ENCODE data around the gene IRAK3.

Gene IRAK3

DNA sequence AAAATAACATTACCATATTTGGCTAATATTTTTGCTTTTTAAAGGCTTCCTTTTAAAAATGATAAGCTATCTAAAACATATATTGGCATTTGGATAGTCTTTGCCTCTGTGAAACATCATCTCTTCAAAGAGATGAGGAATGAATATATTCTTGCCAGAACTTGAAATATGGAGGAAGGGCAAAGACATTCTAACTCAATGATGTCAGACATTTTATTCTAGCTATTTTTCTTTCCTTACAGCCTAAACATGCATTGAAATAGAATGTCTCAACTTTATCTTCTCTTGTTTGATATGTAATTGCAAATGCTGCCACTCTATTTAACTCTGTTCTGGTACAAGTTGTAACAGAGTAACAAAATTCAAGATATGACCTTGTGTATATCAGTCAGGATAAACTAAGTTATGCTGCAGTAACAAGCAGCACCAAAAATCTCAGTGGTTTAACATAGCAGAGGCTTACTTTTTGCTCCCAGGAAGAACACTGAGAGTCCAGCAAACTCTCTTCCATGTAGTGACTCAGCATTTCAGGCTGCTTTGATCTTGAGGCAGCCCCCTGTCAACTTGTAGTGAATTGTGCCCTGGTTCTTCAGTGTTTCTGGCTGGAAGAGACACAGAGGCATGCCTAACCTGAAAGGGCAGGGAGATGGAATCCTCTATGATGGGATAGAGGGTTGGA is 11.0 kb downstream of the IRAK3 start:
- TF ChIP-seq, protein P1, sequence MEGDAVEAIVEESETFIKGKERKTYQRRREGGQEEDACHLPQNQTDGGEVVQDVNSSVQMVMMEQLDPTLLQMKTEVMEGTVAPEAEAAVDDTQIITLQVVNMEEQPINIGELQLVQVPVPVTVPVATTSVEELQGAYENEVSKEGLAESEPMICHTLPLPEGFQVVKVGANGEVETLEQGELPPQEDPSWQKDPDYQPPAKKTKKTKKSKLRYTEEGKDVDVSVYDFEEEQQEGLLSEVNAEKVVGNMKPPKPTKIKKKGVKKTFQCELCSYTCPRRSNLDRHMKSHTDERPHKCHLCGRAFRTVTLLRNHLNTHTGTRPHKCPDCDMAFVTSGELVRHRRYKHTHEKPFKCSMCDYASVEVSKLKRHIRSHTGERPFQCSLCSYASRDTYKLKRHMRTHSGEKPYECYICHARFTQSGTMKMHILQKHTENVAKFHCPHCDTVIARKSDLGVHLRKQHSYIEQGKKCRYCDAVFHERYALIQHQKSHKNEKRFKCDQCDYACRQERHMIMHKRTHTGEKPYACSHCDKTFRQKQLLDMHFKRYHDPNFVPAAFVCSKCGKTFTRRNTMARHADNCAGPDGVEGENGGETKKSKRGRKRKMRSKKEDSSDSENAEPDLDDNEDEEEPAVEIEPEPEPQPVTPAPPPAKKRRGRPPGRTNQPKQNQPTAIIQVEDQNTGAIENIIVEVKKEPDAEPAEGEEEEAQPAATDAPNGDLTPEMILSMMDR (IDR thresholded peaks at IDR 0.05), result no peak

DNA sequence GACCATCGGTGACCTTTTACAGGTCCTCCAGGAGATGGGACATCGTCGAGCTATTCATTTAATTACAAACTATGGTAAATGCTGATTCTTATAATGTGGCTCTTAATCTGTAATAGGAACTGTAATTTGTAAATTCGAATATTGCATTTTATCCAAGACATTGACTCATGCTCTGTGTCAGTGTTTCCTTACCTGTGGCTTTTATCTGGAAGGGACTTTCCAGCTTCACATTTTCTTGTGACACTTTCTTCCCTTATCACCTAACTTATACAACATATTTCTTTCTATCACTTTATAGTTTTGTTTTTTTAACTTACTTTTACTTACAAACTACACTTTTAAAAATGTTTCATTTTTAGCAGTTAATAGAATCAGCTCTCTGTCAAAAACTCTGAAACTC is 14.8 kb downstream of the IRAK3 start:
- TF ChIP-seq, protein P1 (IDR thresholded peaks at IDR 0.05), result no peak

DNA sequence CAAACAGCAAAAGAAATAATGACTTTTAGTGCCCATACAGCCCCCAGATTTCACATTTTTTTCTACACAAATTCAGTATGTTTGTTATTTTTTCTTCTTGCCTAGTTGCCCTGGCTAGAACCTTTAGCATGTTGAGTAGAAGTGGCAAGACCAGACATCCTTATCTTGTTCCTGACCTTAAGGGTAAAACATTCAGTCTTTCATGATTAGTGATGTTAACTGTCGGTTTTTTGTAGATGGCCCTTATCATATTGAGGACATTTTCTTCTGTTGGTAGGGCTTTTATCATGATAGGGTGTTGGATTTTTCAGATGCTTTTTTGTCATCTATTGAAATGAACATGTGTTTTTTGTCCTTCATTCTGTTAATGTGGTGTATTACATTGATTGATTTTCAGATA is 17.1 kb downstream of the IRAK3 start:
- TF ChIP-seq, protein P1 (IDR thresholded peaks at IDR 0.05), result no peak

DNA sequence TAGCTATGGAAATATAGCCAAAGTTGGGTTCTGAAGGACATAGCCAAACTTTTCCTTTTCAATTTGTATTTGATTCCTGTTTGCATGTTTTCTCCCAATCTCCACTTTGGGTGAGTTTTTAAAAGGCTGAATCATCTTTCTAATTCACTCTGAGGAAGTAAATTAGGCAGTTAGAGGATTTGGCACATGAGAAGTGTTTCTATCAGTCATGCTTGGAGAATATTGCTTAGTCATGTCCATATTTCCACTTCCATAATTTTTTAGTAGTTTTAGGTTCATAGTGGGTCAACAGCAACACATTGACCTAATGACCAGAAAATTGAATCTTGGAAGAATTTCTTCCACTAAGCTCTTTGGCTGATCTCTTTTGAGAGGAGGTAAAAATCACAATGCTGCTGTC is 21.8 kb downstream of the IRAK3 start:
- TF ChIP-seq, protein P1 (IDR thresholded peaks at IDR 0.05), result no peak

DNA sequence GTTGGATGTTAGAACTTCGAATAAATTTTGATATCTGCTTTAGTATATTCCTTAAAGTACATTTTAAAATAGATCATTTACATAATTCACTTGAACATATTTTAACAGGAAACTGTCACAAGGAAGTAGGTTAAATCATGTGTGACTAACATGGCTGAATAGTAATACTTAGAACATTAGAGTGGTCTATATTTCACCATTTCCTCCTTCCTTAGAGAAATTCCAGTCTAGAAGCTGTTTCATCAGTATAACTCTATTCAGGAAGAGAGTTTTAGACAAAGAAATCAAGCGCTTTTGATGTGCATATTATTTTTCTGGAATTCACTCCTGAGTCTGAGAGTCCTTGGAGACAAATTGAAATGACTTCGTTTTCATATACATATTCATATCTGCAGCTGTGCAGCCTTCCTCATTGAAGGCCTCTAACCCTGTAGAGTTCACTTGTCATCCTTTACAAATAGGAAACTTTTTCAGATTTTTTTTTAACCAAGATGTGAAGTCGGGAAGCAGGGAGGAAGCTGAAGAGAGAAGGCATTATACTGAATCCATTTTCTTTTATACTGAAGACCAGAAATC is 28.4 kb downstream of the IRAK3 start:
- TF ChIP-seq, protein P1 (IDR thresholded peaks at IDR 0.05), result no peak

DNA sequence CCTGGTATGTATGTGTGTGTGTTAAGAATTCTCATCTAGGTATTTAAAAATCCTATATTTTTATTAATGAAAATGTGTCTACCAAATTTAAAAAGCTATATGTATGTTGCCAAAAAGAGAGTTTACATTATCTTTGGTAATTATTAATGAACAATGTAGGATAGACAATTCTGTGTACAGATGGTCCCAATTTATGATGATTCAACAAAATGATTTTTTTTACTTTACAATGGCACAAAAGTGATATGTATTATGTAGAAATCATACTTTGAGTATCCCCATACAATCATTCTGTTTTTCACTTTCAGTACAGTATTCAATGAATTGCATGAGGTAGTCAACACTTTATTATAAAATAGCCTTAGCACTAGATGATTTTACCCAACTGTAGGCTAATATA is 39.4 kb downstream of the IRAK3 start:
- TF ChIP-seq, protein P1 (IDR thresholded peaks at IDR 0.05), result no peak

DNA sequence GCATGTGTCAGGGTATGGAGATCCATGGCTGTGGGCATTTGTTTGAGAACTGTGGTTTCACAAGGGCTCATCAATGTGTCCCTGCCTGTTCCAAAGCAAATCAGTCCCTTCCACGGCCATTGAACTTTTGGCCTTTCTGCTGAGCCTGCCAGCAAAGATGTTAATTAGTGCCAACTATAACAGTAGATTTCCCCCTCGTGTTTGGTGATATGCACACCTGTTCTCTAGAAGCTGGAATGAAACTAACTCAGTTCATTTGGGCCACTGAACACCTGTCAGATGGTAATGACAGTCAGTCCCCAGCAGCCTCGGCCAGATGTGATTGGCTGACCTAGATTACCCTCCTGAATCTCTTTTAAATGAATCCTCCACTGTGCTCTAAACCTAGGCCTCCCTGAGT is 43.2 kb downstream of the IRAK3 start:
- TF ChIP-seq, protein P1 (IDR thresholded peaks at IDR 0.05), result no peak
